ENCODE results near the gene EMC8.
A peak's percentile ranks its signal among the peaks of the same experiment; 100 is the strongest.

EMC8 gene

DNA sequence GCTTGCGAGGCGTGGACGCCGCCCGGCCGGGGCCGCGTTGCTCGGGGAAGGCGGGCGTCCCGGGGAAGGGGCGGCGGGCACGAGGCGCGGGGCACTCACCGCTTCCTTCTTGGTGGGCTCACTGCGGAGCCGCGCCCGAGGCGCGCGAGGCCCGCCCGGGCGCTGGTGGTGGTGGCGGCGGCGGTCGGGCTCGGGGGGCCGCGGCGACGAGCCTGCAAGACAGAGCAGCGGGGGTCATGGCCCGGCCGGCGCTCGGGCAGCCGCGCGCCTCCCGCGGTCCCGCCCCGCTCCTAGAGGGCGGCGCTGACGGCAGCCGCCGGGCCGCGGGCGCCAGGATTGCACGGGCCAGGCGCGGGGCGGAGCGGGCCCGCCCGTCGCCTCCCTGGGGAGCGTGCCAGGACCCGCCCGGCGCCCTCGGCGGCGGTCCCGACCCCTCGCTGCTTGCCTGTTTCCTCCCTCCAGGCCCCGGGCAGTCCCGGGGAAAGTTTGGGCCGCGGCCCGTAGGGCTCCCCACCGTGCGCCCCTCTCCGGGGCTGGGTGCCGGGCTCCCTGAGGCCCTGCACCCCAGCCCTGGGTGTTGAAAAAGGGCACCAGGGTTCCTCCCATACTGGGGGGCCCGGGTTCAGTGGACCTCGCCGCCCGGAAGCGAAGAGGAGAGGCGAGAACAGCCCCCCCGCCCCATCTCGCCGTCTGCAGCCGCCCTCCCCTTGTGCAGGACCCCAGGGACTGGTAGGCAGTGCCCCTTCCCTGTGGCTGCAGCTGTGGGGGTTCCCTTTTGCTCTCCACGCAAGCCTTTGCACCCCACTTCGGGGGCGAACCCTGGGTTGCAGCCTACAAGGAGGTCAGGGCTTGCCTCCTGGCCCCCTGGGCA, 48.3 kb downstream of the EMC8 start, which contains the start of gene C16orf74:
Gene C16orf74 (minus strand): TSS at position 270 of the 871 bp plus-strand sequence. CDS start 15,879 bp downstream, outside the sequence.
- H3K4me3 ChIP-seq (ENCODE audit: low read depth, low read length): peak within 1 kb of the TSS; percentile 72
- TF ChIP-seq, protein P1, sequence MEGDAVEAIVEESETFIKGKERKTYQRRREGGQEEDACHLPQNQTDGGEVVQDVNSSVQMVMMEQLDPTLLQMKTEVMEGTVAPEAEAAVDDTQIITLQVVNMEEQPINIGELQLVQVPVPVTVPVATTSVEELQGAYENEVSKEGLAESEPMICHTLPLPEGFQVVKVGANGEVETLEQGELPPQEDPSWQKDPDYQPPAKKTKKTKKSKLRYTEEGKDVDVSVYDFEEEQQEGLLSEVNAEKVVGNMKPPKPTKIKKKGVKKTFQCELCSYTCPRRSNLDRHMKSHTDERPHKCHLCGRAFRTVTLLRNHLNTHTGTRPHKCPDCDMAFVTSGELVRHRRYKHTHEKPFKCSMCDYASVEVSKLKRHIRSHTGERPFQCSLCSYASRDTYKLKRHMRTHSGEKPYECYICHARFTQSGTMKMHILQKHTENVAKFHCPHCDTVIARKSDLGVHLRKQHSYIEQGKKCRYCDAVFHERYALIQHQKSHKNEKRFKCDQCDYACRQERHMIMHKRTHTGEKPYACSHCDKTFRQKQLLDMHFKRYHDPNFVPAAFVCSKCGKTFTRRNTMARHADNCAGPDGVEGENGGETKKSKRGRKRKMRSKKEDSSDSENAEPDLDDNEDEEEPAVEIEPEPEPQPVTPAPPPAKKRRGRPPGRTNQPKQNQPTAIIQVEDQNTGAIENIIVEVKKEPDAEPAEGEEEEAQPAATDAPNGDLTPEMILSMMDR (IDR thresholded peaks at IDR 0.05; ENCODE audit: borderline replicate concordance, insufficient read depth, low read depth, low read length): no peak

GRCh38 chr16:85750146-85750826, 49.1 kb downstream of the EMC8 start:
- TF ChIP-seq, protein P1 (IDR thresholded peaks at IDR 0.05; ENCODE audit: borderline replicate concordance, insufficient read depth, low read depth, low read length): peak; percentile 15; the same call in 1 of the 2 replicates
- peak overlapping the region; percentile 72 for H3K4me3 ChIP-seq (ENCODE audit: low read depth, low read length)

GRCh38 chr16:85749771-85750145, 49.6 kb downstream of the EMC8 start:
- TF ChIP-seq, protein P1 (IDR thresholded peaks at IDR 0.05; ENCODE audit: borderline replicate concordance, insufficient read depth, low read depth, low read length): no peak
- H3K4me3 ChIP-seq (ENCODE audit: low read depth, low read length): peak overlapping the region; percentile 72

GRCh38 chr16:85746460-85747215, 52.7 kb downstream of the EMC8 start:
- TF ChIP-seq, protein P1 (IDR thresholded peaks at IDR 0.05; ENCODE audit: borderline replicate concordance, insufficient read depth, low read depth, low read length): no peak
- no peak overlapping the region for H3K4me3 ChIP-seq (ENCODE audit: low read depth, low read length)

DNA sequence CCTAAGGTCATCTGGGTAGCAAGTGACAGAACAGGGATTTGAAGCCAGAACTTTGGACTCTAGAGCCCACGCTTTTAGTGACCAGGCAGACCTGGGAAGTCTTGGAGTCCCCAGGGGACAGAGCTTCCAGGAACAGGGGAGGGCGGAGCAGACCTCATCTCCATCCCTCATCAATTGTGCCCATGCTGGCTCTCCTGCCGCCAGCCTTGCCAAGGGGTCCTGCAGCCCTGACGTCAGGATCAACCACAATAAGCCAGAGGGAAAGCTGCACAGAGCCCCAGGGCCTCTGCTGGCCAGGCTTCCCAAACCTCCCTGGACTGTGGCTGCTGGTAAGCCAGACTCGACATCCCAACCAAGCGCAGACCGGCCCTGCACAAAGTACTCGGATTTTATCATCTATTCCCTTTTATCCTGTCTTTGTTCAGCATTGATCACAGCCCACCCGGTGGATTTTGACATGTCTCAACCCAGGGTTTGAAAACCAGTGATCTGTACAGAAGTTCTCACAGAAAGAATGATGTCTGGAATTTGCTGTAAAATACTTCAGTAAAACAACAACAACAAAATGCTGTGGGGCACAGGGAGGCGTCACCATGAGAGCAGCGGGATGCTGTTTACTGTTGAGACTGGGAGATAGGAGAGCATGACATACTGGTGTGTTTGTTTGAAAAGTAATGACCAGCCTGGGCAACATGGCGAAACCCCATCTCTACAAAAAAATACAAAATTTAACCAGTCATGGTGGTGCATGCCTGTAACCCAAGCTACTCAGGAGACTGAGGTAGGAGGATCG, 60.2 kb downstream of the EMC8 start:
- no peak overlapping the region for H3K4me3 ChIP-seq (ENCODE audit: low read depth, low read length)
- TF ChIP-seq, protein P1 (IDR thresholded peaks at IDR 0.05; ENCODE audit: borderline replicate concordance, insufficient read depth, low read depth, low read length): no peak

- TF ChIP-seq, protein P1 (IDR thresholded peaks at IDR 0.05; ENCODE audit: borderline replicate concordance, insufficient read depth, low read depth, low read length): no peak
These were observed 62.4 kb downstream of the EMC8 start for GRCh38 chr16:85736921-85737320.

More at GRCh38 chr16:85736921-85737320, 62.4 kb downstream of the EMC8 start:
- H3K4me3 ChIP-seq (ENCODE audit: low read depth, low read length): no peak overlapping the region

Data from GM12875 (cell line).